GM13976 (cell line): ENCODE results near the gene KIAA2012.

Experiments
- DNase-seq: peaks from one replicate; pipeline ENCODE4 v3.0.0; 2012; ENCODE audit warnings: low spot score
- in situ Hi-C: fragments of 300-500 bp; cut with MboI; formaldehyde crosslinking; loops from one replicate; pipeline ENCODE4 v1.12.0; 2022; ENCODE audit warnings: low sequenced_read_pairs, mixed read lengths, inconsistent platforms; ENCODE audit not compliant: unreplicated experiment
- TF ChIP-seq, protein P1 (sequence below): IDR thresholded peaks from 2 replicates; pipeline ENCODE4 v1.5.1; 2012; ENCODE audit warnings: borderline replicate concordance, mild to moderate bottlenecking; ENCODE audit not compliant: insufficient read depth; ENCODE audit errors: extremely low read depth, missing control alignments, control extremely low read depth

The KIAA2012 gene

GRCh38 chr2:202115479-202115971, 42.5 kb downstream of the KIAA2012 start:
- in situ Hi-C loops: no loop called here
- no peak for DNase-seq

DNA sequence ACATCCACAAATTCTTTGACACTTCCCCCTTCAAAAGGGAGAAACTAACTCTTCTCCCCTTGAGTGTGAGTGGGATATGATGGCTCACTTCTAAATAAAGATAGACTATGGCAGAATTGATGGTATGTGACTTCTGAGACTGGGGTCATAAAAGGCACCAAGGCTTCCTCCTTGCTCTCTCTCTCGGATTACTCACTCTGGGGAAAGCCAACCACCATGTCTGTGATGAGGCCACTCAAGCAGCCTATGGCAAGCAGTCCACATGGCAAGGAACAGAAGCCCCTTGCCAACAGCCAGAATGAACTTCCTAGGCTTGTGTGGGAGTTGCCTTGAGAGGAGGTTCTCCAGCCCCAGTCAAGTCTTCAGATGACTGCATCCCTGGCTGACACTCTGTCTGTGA, 43.6 kb downstream of the KIAA2012 start:
- in situ Hi-C loops: no loop called here
- DNase-seq: no peak
- TF ChIP-seq, protein P1, sequence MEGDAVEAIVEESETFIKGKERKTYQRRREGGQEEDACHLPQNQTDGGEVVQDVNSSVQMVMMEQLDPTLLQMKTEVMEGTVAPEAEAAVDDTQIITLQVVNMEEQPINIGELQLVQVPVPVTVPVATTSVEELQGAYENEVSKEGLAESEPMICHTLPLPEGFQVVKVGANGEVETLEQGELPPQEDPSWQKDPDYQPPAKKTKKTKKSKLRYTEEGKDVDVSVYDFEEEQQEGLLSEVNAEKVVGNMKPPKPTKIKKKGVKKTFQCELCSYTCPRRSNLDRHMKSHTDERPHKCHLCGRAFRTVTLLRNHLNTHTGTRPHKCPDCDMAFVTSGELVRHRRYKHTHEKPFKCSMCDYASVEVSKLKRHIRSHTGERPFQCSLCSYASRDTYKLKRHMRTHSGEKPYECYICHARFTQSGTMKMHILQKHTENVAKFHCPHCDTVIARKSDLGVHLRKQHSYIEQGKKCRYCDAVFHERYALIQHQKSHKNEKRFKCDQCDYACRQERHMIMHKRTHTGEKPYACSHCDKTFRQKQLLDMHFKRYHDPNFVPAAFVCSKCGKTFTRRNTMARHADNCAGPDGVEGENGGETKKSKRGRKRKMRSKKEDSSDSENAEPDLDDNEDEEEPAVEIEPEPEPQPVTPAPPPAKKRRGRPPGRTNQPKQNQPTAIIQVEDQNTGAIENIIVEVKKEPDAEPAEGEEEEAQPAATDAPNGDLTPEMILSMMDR: no peak

More at GRCh38 chr2:202115479-202115971, 42.5 kb downstream of the KIAA2012 start:
- TF ChIP-seq, protein P1: no peak

DNA sequence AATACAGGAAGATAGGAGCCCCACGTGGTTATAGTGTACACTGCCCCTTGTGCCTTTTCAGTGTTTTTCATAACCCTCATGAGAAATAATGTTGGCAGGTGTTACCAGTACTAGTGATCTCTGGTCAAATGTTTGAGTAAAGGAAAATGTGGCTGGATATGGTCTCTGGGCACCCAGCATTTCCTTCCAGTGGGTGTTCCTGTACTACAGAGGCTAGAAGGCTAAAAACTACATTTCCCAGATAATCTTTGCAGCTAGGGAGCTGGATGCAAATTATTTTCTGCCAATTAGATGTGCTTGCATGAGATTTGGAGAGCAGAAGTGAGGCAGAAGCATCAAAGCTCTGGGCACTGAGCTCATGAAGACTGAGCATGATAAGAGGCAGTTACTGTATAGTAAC, 45.1 kb downstream of the KIAA2012 start:
- in situ Hi-C loops: no loop called here
- DNase-seq: no peak
- TF ChIP-seq, protein P1: no peak

DNA sequence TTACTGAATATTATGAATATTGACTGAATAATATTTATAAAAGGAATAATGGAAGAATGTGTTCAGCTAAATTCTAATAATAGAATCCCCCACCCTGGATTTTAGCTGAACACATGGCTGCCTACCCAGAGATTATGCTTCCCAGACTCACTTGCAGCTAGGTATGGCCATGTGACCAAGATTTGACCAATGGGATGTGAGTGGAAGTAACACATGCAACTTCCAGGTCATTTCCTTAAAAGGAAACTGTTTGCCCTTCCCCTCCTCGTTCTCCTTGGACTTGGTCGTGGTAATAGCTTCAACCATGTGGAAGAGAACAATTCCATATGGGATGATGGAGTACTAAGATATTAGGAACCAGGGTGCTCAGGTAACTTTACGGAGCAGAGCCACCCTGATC, 47.8 kb downstream of the KIAA2012 start:
- no peak for DNase-seq
- in situ Hi-C loops: no loop called here
- TF ChIP-seq, protein P1: no peak

DNA sequence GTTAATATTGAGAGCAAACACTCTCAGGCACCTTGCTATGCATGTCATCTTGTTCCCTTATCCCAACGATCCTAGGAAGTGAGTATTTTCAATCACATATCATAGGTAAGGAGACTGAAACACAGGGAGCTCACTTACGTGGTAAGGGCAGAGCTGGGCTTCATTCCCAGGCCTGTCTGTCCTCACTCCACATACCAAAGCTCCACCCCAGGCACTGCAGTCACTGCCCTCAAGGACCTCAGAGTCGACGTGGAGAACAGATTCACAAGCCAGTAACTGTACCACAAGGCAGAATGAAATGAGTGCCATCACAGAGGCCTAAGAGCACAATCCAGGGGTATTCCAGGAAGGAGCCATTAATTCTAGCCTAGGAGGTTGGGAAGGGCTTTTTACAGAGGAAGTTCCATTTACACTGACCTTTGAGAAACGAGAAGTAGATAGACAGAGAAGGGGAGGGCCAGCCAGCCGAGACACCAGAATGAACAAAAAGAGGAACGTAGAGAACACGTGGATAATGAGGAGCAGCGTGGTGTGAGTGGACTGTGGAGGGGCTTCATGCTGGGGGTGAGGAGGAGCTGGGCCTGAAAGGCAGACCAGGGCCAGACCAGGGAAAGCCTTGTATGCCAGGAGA, 48.6 kb downstream of the KIAA2012 start:
- TF ChIP-seq, protein P1: no peak
- in situ Hi-C loops: no loop called here
- DNase-seq: no peak

DNA sequence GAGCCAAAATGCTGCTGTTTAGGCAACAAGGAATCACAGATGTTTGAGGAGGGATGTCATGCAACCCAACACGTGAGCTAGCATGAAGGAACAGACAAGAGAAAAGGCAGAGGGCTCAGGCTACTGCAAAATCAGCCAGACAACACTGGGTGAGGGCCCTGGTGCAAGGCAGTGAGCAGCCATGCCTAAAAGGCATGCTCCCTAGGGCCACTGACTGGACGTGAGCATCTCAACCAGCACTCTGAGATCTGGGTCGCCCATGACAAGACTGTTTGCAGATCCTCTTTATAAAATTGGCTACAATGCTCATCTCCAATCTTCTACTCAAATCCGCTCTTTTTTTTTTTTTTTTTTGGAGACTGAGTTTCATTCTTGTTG, 49.1 kb downstream of the KIAA2012 start:
- in situ Hi-C loops: no loop called here
- TF ChIP-seq, protein P1: no peak
- no peak for DNase-seq

DNA sequence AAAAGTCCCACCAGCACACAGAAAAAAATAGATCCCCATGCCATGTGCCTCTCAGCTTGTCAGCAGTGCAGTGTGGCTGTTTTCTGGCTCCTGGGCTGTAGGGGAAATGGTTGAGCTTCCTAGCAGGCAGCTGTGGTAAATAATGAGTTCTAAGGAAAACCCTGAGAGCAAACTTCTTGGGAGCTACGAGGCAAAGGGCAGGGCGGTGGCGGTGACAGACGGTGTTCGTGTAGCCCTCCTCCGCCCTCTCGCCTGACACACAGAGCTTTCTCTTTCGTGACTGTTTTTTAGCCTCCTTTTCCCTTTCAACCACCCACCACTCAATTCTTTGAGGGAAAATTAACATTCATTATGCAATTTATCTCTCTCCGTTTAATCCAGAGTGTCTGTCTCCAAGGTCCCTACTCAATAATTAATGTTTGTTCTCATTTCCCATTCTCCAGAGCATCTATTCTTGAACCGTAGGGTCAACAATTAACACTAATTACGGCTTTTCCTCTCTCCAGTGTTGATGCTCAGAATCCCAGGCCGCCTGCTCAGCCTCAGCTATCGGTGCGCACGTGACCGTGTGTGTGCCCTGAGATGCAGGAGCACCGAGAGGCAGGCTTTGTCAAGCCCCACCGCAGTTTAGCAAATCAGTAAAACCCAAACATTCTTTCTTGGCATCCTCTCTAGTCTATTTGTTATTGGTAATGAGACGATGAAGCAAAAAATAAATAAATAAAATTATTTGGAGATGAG, 50.1 kb downstream of the KIAA2012 start:
- in situ Hi-C loops: no loop called here
- no peak for DNase-seq
- TF ChIP-seq, protein P1: no peak
